GM19043 (cell line): ENCODE data around the gene CACNA1C.

Experiments
- ATAC-seq: cut with Tn5 transposase; IDR thresholded peaks from one replicate; pipeline ENCODE4 v1.9.1; 2021; ENCODE audit warnings: low read depth; ENCODE audit not compliant: unreplicated experiment

CACNA1C gene

DNA sequence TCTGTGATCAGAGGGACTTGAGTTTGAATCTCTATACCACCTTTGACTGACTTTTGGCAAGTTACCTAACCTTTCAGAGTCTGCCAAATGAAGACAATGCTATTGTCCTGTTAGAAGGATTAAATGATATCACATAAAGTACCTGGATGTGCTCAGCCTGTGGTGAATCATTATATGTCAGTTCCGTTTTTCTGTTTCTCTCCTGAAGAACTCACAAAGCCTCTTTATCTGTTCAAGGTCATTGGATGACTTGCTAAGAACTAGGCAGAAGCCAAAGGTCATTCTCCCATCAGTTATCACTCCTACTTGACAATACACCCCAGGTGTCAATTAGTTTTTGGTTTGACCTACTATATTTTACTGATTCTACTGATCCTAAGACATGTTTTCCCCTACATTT lies 174.6 kb downstream of the CACNA1C start:
- ATAC-seq = no peak

DNA sequence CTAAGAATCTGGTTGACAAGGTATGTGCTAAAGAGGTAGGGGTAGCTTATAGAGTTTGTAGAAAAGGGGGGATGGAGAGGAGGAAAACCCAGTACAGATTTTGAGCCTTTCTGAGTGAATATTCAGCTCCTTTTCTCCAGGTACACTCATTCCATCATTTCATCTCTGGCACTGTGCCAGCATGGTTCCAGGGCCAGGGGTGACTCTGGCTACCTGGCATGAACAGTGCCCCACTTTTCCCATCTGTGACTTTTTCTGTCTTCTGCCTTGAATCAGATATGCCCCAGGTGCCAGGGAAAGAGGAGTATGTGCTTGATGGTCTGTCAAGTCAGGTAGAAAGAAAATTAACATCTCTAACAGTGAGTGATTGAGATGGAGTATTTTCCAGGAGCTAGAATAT lies 175.7 kb downstream of the CACNA1C start:
- no peak for ATAC-seq

GRCh38 chr12:2229661-2230539 lies 177.1 kb downstream of the CACNA1C start:
- no peak for ATAC-seq

DNA sequence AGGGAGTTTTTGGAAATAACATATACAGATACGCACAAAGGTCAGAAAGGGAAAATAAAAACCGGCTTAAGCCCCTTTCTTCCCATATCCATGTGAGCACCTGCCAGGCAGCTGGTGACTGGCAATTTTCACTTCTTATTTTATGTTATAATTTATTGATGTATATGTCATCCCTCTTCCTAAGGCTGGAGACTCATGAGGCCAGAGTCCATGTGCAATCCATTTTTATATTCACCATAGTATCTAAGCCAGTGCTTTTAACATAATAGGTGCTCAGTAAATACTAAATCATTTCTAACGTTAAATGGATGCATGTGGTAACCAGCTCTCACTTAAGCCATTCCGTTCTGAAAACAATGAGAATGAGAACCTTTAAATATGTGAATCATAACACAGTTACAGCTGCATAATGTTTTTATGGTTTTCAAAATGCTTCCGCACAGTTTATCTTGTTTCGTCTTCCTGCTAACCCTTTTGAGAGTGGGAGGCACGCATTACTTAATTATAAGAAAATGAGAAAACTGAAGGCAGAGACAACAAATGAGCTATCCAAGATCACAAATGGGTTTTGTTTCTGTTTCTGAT lies 178.3 kb downstream of the CACNA1C start:
- ATAC-seq = no peak

DNA sequence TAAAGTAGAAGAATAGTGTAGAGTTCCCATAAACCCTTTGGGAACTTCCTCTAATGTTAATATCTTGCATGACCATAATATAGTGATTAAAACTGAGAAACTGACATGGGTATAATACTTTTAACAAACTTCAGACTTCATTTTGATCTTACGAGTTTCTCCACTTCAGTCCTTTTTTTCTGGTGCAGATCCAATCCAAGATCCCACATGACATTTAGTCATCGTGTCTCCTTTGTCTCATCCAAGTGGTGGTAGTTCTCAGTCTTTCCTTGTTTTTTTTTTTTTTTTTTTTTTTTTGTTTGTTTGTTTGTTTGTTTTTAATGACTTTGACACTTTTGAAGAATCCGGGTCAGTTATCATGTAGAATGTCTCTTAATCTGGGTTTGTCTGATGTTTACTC lies 179.2 kb downstream of the CACNA1C start:
- ATAC-seq = no peak

GRCh38 chr12:2233034-2233433 lies 180.2 kb downstream of the CACNA1C start:
- no peak for ATAC-seq

DNA sequence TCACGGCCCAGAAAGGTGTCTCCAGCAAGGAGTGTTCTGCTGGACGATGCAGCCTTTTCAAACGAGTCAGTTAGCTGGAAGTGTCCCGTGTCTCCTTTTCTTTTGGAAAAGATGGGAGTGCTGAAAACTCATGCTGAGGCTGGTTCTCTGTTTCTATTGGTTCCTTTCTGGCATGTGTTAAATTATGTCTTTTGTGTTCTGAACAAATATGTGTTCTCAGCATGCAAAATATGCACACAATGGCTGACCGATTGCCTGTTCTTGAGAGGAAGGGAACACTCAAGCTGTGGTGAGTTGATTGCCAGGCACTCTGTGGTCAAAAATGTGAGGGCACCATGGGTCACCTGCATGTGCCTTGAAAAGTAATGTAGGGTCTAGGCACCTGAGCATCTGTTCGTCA lies 181.3 kb downstream of the CACNA1C start:
- no peak for ATAC-seq

GRCh38 chr12:2234646-2235350 lies 182.0 kb downstream of the CACNA1C start:
- ATAC-seq = no peak

- ATAC-seq = no peak
These were observed 183.9 kb downstream of the CACNA1C start for GRCh38 chr12:2236506-2237294.

GRCh38 chr12:2238111-2238510 lies 185.3 kb downstream of the CACNA1C start:
- no peak for ATAC-seq

GRCh38 chr12:2239381-2239871 lies 186.6 kb downstream of the CACNA1C start:
- no peak for ATAC-seq

GRCh38 chr12:2240390-2240789 lies 187.6 kb downstream of the CACNA1C start:
- ATAC-seq = no peak

DNA sequence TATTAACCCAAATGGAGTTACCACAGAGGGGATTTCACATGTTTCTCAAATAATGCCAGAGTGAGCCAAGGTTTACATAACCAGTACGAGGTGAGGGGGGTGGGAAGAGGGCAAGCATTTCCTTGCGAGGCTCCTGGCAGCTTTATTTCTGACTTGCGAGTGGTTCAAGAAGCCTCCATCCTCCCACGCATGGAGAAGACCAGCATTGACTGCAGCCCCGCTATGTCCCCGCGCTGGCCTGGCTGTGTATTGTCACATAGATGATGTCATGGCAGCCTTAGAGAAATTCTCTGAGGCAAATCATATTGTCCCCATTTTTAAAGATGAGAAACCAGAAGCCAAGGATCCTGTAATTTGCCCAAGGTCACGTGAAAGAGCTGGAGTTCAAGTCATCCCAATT lies 188.2 kb downstream of the CACNA1C start:
- no peak for ATAC-seq

GRCh38 chr12:2242216-2242615 lies 189.4 kb downstream of the CACNA1C start:
- no peak for ATAC-seq

DNA sequence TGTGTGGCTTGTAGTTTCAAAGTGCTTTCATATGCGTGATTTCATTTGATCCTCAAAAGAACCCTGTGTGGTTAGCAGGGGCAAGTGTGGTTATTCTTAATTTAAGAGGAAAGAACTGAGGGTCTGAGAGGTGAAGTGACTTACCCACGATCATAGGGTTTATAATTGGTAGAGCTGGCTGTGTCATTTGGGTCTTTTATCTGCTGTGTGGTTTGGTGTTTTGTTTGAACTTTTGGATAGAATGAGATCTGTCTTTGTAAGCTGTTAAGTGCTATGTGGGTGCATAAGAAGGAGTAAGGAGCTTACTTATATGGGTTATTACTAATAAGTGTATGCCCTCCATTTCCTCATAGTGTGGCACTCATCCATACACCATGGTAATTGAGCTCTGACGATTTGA lies 190.0 kb downstream of the CACNA1C start:
- no peak for ATAC-seq

DNA sequence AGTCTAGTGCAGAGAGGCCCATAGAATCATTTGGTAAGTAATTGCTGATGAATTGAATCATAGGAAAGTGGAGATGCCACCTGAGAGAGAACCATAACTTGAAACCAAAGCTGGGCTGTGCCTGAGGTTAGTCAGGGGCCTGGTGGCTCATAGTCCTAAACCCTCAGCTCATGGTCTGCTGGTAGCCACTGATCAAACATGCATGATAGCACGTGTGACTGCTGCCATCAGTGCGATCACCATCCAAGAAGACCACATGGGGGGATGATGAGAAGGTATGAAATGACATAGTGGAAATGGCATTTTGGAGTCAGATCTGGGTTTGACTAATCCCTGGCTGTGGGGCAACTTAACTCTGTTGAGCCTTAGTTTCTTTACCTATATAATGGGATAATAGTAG lies 190.5 kb downstream of the CACNA1C start:
- no peak for ATAC-seq

DNA sequence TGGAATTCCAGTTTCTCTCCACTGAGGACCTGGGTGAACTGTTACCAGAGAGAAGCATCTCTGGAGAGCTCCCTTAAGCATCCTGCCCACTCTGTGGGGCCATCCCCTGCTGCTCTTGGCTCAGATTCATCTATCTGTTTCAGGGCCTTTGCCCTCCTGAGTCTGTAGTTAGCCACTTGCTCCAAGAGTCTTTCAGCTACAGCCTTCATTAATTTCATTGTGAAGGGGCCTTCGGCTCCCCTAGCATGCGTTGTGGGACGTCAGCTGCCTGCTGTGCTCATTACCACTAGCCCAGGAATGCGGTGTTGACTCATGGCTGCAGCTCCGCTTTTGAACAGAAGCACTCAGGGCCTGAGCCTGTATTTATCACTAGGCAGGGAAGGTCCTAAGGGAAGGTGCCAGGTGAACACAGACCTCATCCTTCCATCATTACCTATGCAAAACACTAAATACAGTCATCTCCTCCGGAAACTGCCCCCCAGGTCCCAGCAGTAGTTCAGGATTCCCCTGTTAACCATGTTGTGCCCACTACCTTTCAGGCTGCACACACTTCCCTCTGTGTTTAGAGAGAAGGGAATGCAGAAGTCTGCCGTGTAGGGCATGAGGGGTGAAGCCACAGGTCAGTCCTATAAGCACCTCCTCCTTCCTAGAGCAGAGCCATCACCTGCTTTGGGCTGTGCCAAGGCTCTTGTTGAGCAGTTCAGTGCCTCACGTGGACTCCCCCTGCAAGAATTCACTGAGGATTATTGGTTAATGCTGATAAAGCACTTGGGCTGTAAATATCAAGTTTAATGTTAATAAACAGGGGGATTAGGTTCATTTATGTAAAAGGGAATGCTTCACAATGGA lies 191.4 kb downstream of the CACNA1C start:
- ATAC-seq = no peak

DNA sequence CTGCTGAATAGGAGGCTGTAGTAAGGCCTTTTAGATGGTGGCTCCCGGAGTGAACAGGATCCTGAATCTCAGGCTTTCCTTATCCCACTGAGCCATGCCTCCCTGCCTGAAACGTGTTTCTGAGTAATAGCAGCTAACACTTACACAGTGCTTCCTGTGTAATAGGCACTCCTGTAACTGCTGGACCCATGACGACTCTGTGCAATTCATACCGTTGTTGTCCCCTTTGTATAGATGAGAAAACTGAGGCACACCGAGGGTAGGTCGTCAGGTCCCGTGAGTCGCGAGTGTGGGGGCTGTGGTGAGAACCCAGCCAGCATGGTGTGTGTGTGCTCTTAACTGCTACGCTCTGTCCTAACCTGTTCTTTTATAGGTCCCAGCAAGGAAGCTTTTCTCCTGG lies 193.6 kb downstream of the CACNA1C start:
- ATAC-seq = no peak

- ATAC-seq = no peak
These were observed 194.3 kb downstream of the CACNA1C start for GRCh38 chr12:2247120-2247519.

DNA sequence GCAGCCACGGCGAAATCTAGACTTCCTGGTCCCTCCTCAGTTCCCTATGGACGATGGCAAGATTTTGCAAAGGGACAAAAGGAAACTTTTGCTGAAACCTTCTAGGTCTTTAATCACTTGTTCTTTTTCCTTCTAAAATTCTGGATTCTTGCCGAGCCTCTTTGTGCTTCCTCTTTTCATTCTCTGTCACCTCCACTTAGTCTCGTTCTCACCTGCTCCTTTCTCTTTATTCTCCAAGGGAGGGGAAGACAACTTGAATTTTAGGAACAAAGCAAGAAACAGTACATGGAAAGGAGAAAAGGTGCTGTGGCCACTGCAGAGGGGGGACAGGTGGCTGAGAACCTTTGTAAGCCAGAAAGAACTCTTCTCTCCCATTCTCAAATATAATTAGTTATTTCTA lies 194.8 kb downstream of the CACNA1C start:
- ATAC-seq = no peak
